ENCODE data around the gene TSPAN19. TPM values are rescaled to one million over a fixed set of nuclear protein-coding genes. Genes with fewer than 3 reads are reported as not detected.

The TSPAN19 gene
- total and polyA plus RNA-seq, 2 of the 8 experiments (the other 6 are each of a cell fraction or from before 2014, with no cell fraction given), result 0.09 TPM; not detected in 1

DNA sequence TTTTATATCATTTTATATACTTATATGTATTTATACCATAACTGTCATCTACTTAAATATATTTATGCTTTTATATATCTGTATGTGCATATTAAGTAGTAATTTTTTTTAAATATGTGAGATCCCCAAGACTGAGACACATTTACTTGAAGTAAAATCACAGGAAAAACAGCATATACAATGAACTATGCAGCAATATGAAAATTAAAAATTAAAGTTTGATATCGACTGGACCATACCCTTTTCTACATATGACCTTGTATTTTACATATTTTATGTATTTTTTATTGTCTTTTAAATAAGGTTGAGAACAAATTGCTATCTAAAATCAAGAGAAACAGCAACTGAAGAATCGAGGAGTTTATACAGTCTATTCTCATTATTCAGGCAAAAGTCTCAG, 50.0 kb downstream of the TSPAN19 start:
- 90% methylated on average over 2 of the region's 2 CpGs; no CpG with 5 or more reads in 1 of the 2 experiments for WGBS, 2 experiments (ENCODE audit: extremely low coverage in 1 of 2, insufficient coverage in 1 of 2, insufficient read length in 1 of 2, insufficient replicate concordance in 2 of 2, low coverage in 1 of 2, low lambda C conversion rate in 2 of 2, missing lambda C conversion rate in 1 of 2)
- no peak overlapping the region for H3K14ac ChIP-seq (ENCODE audit: insufficient read length)
- no peaks in the 10 kb centered on the region for H4K20me1 ChIP-seq (replicated peaks in 1 of 2; ENCODE audit: control insufficient read depth in 1 of 2, insufficient read depth in 2 of 2, low read length in 2 of 2)
- no peak overlapping the region for H2AK5ac ChIP-seq (ENCODE audit: low read depth, low read length)
- FAIRE-seq (no peak), DNase-seq (ENCODE audit: low read depth in 1 of 2, low spot score in 2 of 2) (no peak)
- H2BK15ac ChIP-seq (ENCODE audit: low read length), result no peak overlapping the region
- no peak overlapping the region for H4K8ac ChIP-seq (ENCODE audit: extremely low read depth, insufficient read depth, low read length)
- no peak overlapping the region for H3K27ac ChIP-seq (ENCODE audit: low read depth, low read length)
- no peaks in the 10 kb centered on the region for H3K27me3 ChIP-seq (replicated peaks in 1 of 4; ENCODE audit: control insufficient read depth in 3 of 4, extremely low read depth in 1 of 4, insufficient read depth in 3 of 4, low read length in 3 of 4)
- H2BK20ac ChIP-seq (ENCODE audit: low read length), result no peak overlapping the region
- CTCF ChIA-PET (ENCODE audit: partially characterized antibody), result no interaction called here
- peaks cover 0 to 3% (median 1%) of the 10 kb centered on the region in 4 experiments; a peak in 2 of 7 replicates for H3K4me1 ChIP-seq (replicated peaks in 1 of 4; ENCODE audit: control insufficient read depth in 3 of 4, insufficient read depth in 4 of 4, low read length in 3 of 4)
- no peaks in the 10 kb centered on the region for H3K9me3 ChIP-seq (ENCODE audit: insufficient read depth in 2 of 2, low read depth in 1 of 2, low read length in 1 of 2)
- no peak overlapping the region for H2BK12ac ChIP-seq (ENCODE audit: low read depth, low read length)
- H3K56ac ChIP-seq (replicated peaks; ENCODE audit: insufficient read length, low read depth, low read length), result no peak overlapping the region
- no peaks in the 10 kb centered on the region for H3K79me2 ChIP-seq (ENCODE audit: control insufficient read depth in 1 of 2, insufficient read depth in 2 of 2, low read length in 2 of 2)
- H4K5ac ChIP-seq (ENCODE audit: insufficient read length, low read depth, low read length), result no peak overlapping the region
- H3K18ac ChIP-seq (ENCODE audit: extremely low read depth, low read length), result no peak overlapping the region
- H3K36me3 ChIP-seq (ENCODE audit: control insufficient read depth in 2 of 4, insufficient read depth in 4 of 4, low read length in 3 of 4), result no peaks in the 10 kb centered on the region
- no peaks in the 10 kb centered on the region for H3K23me2 ChIP-seq (ENCODE audit: low read depth, low read length)
- H2AFZ ChIP-seq (ENCODE audit: low read length), result no peak overlapping the region
- TF ChIP-seq EZH2 (IDR thresholded peaks at IDR 0.05; ENCODE audit: low read depth, low read length, severe bottlenecking) (no peak), POLR2A (IDR thresholded peaks at IDR 0.05; ENCODE audit: control extremely low read depth in 1 of 2, low read depth in 2 of 2, low read length in 2 of 2) (no peak), SRF (IDR thresholded peaks at IDR 0.05; ENCODE audit: low read depth, low read length) (no peak), BACH1 (IDR thresholded peaks at IDR 0.05; ENCODE audit: low read length) (no peak), SUZ12 (IDR thresholded peaks at IDR 0.05; ENCODE audit: low read length) (no peak), YY1 (IDR thresholded peaks at IDR 0.05; ENCODE audit: low read depth, low read length) (no peak), TEAD4 (IDR thresholded peaks at IDR 0.05; ENCODE audit: low read depth, low read length) (no peak), CHD1 (IDR thresholded peaks at IDR 0.05; ENCODE audit: low read depth, low read length) (no peak), HDAC6 (IDR thresholded peaks at IDR 0.05; ENCODE audit: low read depth, low read length) (no peak), SP1 (IDR thresholded peaks at IDR 0.05; ENCODE audit: low read depth, low read length) (no peak)
- H2BK5ac ChIP-seq (ENCODE audit: low read depth, low read length), result no peak overlapping the region
- H3K23ac ChIP-seq (ENCODE audit: insufficient read length), result no peak overlapping the region
- H4K91ac ChIP-seq (replicated peaks; ENCODE audit: insufficient read length, low read length), result no peak overlapping the region
- H3K9ac ChIP-seq (replicated peaks in 1 of 4; ENCODE audit: extremely low read depth in 1 of 4, low read depth in 3 of 4, low read length in 3 of 4), result no peak overlapping the region
- H3K4me2 ChIP-seq (ENCODE audit: insufficient read depth in 1 of 2, low read depth in 2 of 2, low read length in 2 of 2), result no peak overlapping the region
- POLR2A ChIA-PET (ENCODE audit: partially characterized antibody), result no interaction called here
- H3K4me3 ChIP-seq (ENCODE audit: extremely low read depth in 1 of 4, insufficient read depth in 2 of 4, low read depth in 3 of 4, low read length in 4 of 4), result no peak overlapping the region
- no peak overlapping the region for H2BK120ac ChIP-seq (replicated peaks; ENCODE audit: low read depth, low read length)
- no peak overlapping the region for H3K4ac ChIP-seq (replicated peaks; ENCODE audit: insufficient read length, low read depth, low read length)
- H3K79me1 ChIP-seq (ENCODE audit: low read depth, low read length), result no peaks in the 10 kb centered on the region

Data from H1 (cell line).